Right ventricle myocardium superior (tissue), 1 donor: ENCODE data around the gene LHFPL2. TPM values are rescaled to one million over a fixed set of nuclear protein-coding genes. Genes with fewer than 3 reads are reported as not detected.
"Not testable (repeated sequence)": the region's sequence is repeated elsewhere in the genome, so short reads cannot be mapped to it uniquely, and the experiment has no call there.

Source experiments
- ATAC-seq: fragments of 200-7000 bp; cut with Tn5 transposase; one replicate; pipeline ENCODE4 v1.9.1; 2020; ENCODE audit warnings: mild to moderate bottlenecking; ENCODE audit not compliant: poor library complexity
- DNase-seq: peaks from one replicate; pipeline ENCODE4 v3.0.0-alpha.2; 2020
- intact Hi-C: fragments of 100-400 bp; cut with DNase I; formaldehyde crosslinking; loops from one replicate; pipeline ENCODE4 v1.11.2; 2022
- total RNA-seq: library from RNA; stranded (reverse); fragmentation: NEBNext Ultra II Directional; extraction: Animal tissue kit (Norgen Biotek cat#: 25700); gene quantifications from one replicate; pipeline ENCODE4 v1.2.1, GENCODE V29; 2021
- donor health status: DM: no; HTN: yes; CAD: no; lungs with severe emphysema.

The LHFPL2 gene
- total RNA-seq, 1 donor from 2014 or later: 5.0 TPM

DNA sequence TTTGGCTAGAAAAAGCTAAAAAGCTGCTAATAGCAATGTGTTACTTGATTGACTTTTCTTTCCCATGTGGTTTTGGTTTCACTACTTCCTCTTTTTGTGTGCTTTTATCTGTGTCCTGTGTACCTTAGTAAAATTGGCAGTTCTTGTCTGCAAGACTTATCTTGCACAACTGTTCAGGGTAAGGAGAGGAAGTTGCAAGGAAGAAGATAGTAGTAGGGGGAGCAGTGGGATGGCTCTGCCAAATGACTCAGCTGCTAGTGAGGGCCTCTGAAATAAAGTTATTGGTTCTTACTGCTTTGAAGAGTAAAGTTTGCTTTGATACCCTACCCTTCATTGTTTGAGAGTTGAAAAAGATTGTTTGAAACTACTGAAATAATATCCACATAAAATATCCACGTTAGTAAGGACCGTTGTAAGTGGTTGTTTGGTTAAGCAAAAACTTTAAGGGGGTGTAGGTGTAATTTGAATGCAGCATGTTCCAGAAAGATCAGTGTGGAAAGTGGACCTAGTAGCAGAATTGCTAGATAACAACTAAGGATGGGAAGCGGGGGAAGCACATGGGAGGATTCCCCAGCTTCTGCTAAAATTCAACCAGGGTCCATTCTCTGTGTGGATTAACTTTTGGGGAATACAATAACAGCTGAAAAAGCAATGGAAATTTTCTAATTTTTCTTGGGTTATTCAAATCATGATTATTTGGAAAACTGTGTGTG, 164.6 kb downstream of the LHFPL2 start:
- intact Hi-C loops: no loop called here
- ATAC-seq: peak; percentile 68
- no peak for DNase-seq

DNA sequence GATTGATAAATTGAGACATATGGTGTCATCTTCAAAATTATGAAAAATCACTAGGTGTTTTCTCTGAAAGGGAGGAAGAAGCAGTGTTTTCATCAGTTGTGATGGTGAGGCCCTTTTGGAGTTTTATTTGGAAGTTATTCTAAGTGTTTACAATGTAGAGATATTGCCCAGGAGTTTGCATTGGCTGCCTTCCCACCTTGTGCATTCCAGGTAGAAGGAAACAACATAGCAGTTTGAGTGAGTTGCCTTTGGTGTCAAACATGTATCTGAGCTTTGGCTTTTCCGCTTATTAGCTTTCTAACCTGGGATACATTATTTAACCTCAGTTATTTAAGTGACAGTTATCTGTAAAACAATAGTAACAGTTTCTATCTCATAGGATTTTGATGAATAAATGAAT, 165.6 kb downstream of the LHFPL2 start:
- intact Hi-C loops: no loop called here
- no peak for ATAC-seq

DNA sequence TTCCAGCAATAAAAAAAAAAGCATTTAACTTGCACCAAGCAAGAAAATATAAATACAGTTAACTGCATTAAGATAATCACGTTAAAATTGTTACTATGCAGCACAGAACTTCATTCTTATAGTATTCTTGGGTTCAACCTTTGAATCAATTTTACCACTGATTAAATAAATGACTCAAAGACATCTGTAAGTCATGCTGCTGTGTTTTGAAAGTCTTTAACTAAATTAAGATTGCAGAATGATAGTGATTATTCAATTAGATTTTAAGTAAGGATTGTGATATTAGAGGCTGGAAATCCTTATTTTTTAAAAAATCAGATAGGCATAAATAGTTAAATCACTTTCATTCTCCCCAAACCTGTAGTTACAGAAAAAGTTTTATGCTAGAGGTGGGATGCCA, 171.8 kb downstream of the LHFPL2 start:
- ATAC-seq (no peak), DNase-seq (no peak)
- intact Hi-C loops: loop anchor here (10.0 kb wide), 1 partner anchor 168 kb away; the partner anchor contains the start of gene LHFPL2

More for the DNA sequence above, 165.6 kb downstream of the LHFPL2 start:
- no peak for DNase-seq

- DNase-seq: no peak
- ATAC-seq: no peak
- intact Hi-C loops: loop anchor here (10.0 kb wide), 1 partner anchor 169 kb away; the partner anchor contains the start of gene LHFPL2
These were observed 173.2 kb downstream of the LHFPL2 start for GRCh38 chr5:78475370-78475769.

GRCh38 chr5:78473751-78474150, 174.8 kb downstream of the LHFPL2 start:
- no peak for DNase-seq
- ATAC-seq: no peak
- intact Hi-C loops: loop anchor here (10.0 kb wide), 1 partner anchor 171 kb away; the partner anchor contains the start of gene LHFPL2

- ATAC-seq: peak; percentile 62
- DNase-seq: no peak
- intact Hi-C loops: loop anchor here (10.0 kb wide), 1 partner anchor 172 kb away; the partner anchor contains the start of gene LHFPL2
These were observed 176.0 kb downstream of the LHFPL2 start for GRCh38 chr5:78472469-78473106.

- intact Hi-C loops: loop anchor here (10.0 kb wide), 1 partner anchor 173 kb away; the partner anchor contains the start of gene LHFPL2
- ATAC-seq: no peak
- no peak for DNase-seq
These were observed 176.7 kb downstream of the LHFPL2 start for GRCh38 chr5:78471896-78472295.

DNA sequence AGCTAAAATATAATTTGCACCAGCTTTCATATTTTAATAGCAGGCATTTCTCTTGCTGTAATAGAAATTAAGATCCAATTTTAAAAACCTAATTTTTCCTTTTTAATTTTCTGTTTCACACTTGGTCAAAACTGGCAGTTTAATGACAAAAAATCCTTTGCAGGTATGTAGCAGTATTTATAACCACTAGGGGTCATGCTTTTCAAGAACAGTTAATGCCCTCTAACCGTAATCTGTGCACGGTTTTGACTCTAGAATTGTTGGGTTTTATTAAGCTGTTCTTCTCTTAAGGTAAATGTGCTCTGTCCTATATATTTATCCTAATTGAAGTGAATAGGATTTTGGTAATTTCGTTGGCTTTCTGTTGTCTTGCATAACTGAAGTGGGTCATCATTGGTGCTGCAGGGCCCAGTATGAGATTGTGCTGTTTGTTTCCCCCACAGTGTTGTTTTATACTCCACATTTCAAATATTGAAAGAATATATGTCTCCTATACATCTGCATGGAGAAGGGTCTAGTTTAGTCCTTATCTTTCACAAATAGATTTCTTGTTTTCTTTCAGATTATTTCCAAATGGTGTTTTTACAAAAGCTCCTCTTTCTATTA, 180.7 kb downstream of the LHFPL2 start:
- ATAC-seq: peak; percentile 73
- no peak for DNase-seq
- intact Hi-C loops: no loop called here

DNA sequence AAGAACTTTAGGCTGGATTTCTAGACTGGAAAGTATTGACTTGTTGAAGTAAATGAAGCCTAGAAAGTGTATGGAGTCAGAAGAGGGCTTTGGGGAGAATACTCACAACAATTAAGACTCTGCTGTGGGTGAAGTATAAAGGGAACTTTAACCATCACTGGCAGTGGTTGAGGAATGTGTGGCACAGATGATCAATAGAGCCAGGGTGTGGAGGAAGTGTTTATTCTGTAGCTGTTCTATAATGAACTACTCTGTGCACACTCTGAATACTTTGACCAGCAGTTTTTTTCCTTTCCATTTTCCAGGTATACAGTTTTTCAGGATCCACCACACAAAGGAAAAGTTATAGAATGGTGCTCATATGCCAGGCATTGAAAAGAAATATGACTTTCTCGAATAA, 181.4 kb downstream of the LHFPL2 start:
- DNase-seq (no peak), ATAC-seq (no peak)
- intact Hi-C loops: no loop called here

- no peak for DNase-seq
- intact Hi-C loops: no loop called here
- ATAC-seq: no peak
These were observed 189.7 kb downstream of the LHFPL2 start for GRCh38 chr5:78458843-78459242.

GRCh38 chr5:78457507-78457906, 191.1 kb downstream of the LHFPL2 start:
- intact Hi-C loops, DNase-seq, ATAC-seq: not testable (repeated sequence)

- ATAC-seq (no peak), DNase-seq (no peak)
- intact Hi-C loops: no loop called here
These were observed 199.5 kb downstream of the LHFPL2 start for GRCh38 chr5:78449103-78449502.

DNA sequence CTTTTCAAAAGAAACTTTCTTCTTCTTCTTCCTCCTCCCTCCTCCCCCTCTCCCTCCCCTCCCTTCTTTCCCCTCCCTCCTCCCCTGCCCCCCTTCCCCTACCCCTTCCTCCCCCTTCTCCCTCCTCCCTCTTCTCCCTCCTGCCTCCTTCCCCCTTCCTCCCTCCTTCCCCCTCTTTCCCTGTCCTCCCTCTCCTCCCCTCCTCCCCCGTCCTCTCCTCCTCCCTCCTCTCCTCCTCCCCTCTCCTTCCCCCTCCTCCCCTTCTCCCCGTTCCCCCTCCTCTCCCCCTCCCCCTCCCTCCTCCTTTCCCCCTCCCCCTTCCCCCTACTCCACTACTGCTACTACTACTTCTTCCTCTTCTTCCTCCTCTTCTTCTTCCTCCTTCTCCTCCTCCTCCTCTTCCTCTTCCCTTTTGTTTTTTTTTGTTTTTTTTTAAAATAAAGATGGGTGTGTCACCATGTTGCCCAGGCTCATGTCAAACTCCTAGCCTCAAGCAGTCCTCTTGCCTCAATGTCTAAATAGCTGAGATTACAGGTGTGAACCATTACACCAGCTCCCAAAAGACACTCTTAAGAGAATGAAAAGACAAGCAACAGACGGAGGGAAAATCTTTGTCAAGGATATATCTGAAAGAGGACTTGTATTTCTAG, 200.7 kb downstream of the LHFPL2 start:
- DNase-seq (no peak), ATAC-seq (no peak)
- intact Hi-C loops: no loop called here
